GM12864 (cell line): ENCODE data around the gene DCT.
"Not testable (repeated sequence)": the region's sequence is repeated elsewhere in the genome, so short reads cannot be mapped to it uniquely, and the experiment has no call there.

Experiments used
- DNase-seq: peaks from one replicate; pipeline ENCODE4 v3.0.0-alpha.2; 2011; ENCODE audit warnings: low read depth
- H3K4me3 ChIP-seq: 2 replicates; pipeline ENCODE4 v1.5.1; 2011; ENCODE audit warnings: mild to moderate bottlenecking, low read depth, low read length, control low read depth
- CTCF ChIP-seq: IDR thresholded peaks from 2 replicates; pipeline ENCODE4 v1.5.1; 2011; ENCODE audit warnings: low read depth, mild to moderate bottlenecking, moderate library complexity, low read length, control low read depth, inconsistent platforms; ENCODE audit errors: missing control alignments

Gene DCT

GRCh38 chr13:94513026-94513425 is 33.5 kb upstream of the DCT start:
- no peak for DNase-seq
- no peak for TF ChIP-seq CTCF
- no peak overlapping the region for H3K4me3 ChIP-seq

DNA sequence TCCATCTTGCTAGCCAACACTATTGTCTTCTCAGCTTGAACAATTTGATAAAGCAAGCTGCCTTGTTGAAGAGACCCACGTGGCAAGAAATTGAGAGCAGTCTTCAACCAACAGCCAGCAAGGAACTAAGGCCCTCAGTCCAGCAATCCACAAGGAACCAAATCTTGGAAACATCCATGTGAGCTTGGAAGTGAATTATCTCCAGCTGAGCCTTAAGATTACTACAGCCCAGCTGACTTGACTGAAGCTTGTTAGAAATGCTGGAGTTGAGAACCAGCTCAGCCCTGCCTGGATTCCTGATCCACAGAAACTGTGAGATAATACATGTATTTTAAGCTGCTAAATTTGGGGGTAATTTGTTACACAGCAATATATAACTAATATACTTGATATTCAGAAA is 26.2 kb upstream of the DCT start:
- TF ChIP-seq CTCF = no peak
- H3K4me3 ChIP-seq = no peak overlapping the region
- DNase-seq = no peak

- H3K4me3 ChIP-seq = no peak overlapping the region
- no peak for DNase-seq
- no peak for TF ChIP-seq CTCF
These were observed 24.4 kb upstream of the DCT start for GRCh38 chr13:94503851-94504250.

- DNase-seq, H3K4me3 ChIP-seq: not testable (repeated sequence)
These were observed 19.3 kb upstream of the DCT start for GRCh38 chr13:94498831-94499230.

- DNase-seq = no peak
- no peak for TF ChIP-seq CTCF
These were observed 16.3 kb upstream of the DCT start for GRCh38 chr13:94495806-94496205.

GRCh38 chr13:94494026-94494425 is 14.5 kb upstream of the DCT start:
- H3K4me3 ChIP-seq = no peak overlapping the region
- DNase-seq = no peak
- no peak for TF ChIP-seq CTCF

More at GRCh38 chr13:94495806-94496205, 16.3 kb upstream of the DCT start:
- H3K4me3 ChIP-seq = no peak overlapping the region

GRCh38 chr13:94487043-94487442 is 7.6 kb upstream of the DCT start:
- no peak overlapping the region for H3K4me3 ChIP-seq
- DNase-seq = no peak
- no peak for TF ChIP-seq CTCF

- DNase-seq = no peak
- TF ChIP-seq CTCF = no peak
- H3K4me3 ChIP-seq = no peak overlapping the region
These were observed 4.5 kb upstream of the DCT start for GRCh38 chr13:94483970-94484369.
